GM21723 (cell line): ENCODE results near the gene VWA3A.
"Not testable (repeated sequence)": the region's sequence is repeated elsewhere in the genome, so short reads cannot be mapped to it uniquely, and the experiment has no call there.

Experiments used
- ATAC-seq: cut with Tn5 transposase; IDR thresholded peaks from one replicate; pipeline ENCODE4 v1.9.1; 2021; ENCODE audit warnings: mild to moderate bottlenecking, moderate library complexity; ENCODE audit not compliant: unreplicated experiment

Gene VWA3A

GRCh38 chr16:22092143-22092933 is at the start of gene VWA3A:
Gene VWA3A, plus strand, starts transcription at chr16:22092541. Its CDS starts 97 bp downstream, at chr16:22092638.
- no peak for ATAC-seq

GRCh38 chr16:22043882-22044281 is 48.5 kb upstream of the VWA3A start:
- ATAC-seq, result not testable (repeated sequence)

GRCh38 chr16:22045888-22046287 is 46.5 kb upstream of the VWA3A start:
- not testable (repeated sequence) for ATAC-seq

- no peak for ATAC-seq
Measured at GRCh38 chr16:22050963-22051362, 41.4 kb upstream of the VWA3A start.

GRCh38 chr16:22052980-22053379 is 39.4 kb upstream of the VWA3A start:
- ATAC-seq, result no peak

GRCh38 chr16:22053921-22054341 is 38.4 kb upstream of the VWA3A start:
- ATAC-seq, result no peak

GRCh38 chr16:22054847-22055590 is 37.3 kb upstream of the VWA3A start:
- ATAC-seq, result no peak

- ATAC-seq, result no peak
Measured at GRCh38 chr16:22055881-22056280, 36.5 kb upstream of the VWA3A start.

- ATAC-seq, result no peak
Measured at GRCh38 chr16:22063888-22064467, 28.4 kb upstream of the VWA3A start.

GRCh38 chr16:22065252-22065651 is 27.1 kb upstream of the VWA3A start:
- no peak for ATAC-seq

- no peak for ATAC-seq
Measured at GRCh38 chr16:22070361-22071330, 21.7 kb upstream of the VWA3A start.

- no peak for ATAC-seq
Measured at GRCh38 chr16:22071331-22071910, 20.9 kb upstream of the VWA3A start.

- ATAC-seq, result no peak
Measured at GRCh38 chr16:22073350-22073749, 19.0 kb upstream of the VWA3A start.

- no peak for ATAC-seq
Measured at GRCh38 chr16:22075043-22075757, 17.1 kb upstream of the VWA3A start.

- ATAC-seq, result no peak
Measured at GRCh38 chr16:22075776-22076175, 16.6 kb upstream of the VWA3A start.

- ATAC-seq, result no peak
Measured at GRCh38 chr16:22077700-22078313, 14.5 kb upstream of the VWA3A start.

GRCh38 chr16:22078656-22079055 is 13.7 kb upstream of the VWA3A start:
- ATAC-seq, result no peak

- no peak for ATAC-seq
Measured at GRCh38 chr16:22081050-22081449, 11.3 kb upstream of the VWA3A start.

- ATAC-seq, result no peak
Measured at GRCh38 chr16:22086440-22086839, 5.9 kb upstream of the VWA3A start.
